Gastrocnemius medialis (tissue), 4 donors: ENCODE data around the gene FARP1. TPM values are rescaled to one million over a fixed set of nuclear protein-coding genes. Genes with fewer than 3 reads are reported as not detected.

Source experiments
- ATAC-seq, 2 donors: fragments of 150-250 bp; one replicate each; pipeline ENCODE4 v1.9.1; 2016
- DNase-seq, 2 donors: peaks; one replicate each; pipeline ENCODE4 v3.0.0-alpha.2; 2019
- H3K27ac ChIP-seq, 4 donors: fragments of 200-600 bp; sonication (generic); 1 replicate in 1 of 4; 2 replicates in 3 of 4; pipeline ENCODE4 v1.5.1; 2016 to 2018; ENCODE audit warnings: mild to moderate bottlenecking in 2 of 4, moderate library complexity in 1 of 4
- H3K27me3 ChIP-seq, 3 donors: fragments of 200-600 bp; sonication (generic) in 2 of 3; 1 replicate in 1 of 3; 2 replicates in 2 of 3; pipeline versions ENCODE4 v1.5.1 to v1.6.0; 2016 to 2019; ENCODE audit warnings: mild to moderate bottlenecking in 1 of 3, moderate library complexity in 1 of 3
- H3K36me3 ChIP-seq, 2 donors: fragments of 200-600 bp; sonication (generic) in 1 of 2; one replicate each; pipeline ENCODE4 v1.5.1; 2017 to 2018
- H3K4me1 ChIP-seq, 2 donors: fragments of 200-600 bp; sonication (generic) in 1 of 2; one replicate each; pipeline ENCODE4 v1.5.1; 2016 to 2017; ENCODE audit warnings: mild to moderate bottlenecking in 2 of 2
- H3K4me3 ChIP-seq, 4 donors: fragments of 200-600 bp; sonication (generic) in 3 of 4; 1 replicate in 1 of 4; 2 replicates in 3 of 4; pipeline ENCODE4 v1.5.1; 2016 to 2019; ENCODE audit warnings: mild to moderate bottlenecking in 2 of 4
- H3K9me3 ChIP-seq, 3 donors: fragments of 200-600 bp; sonication (generic) in 2 of 3; 1 replicate in 1 of 3; 2 replicates in 2 of 3; pipeline ENCODE4 v1.5.1; 2016 to 2019
- CTCF ChIP-seq, 5 experiments: fragments of 450-650 bp in 3 of 5; fragments of 200-600 bp in 2 of 5; sonication (generic) in 2 of 5; IDR thresholded peaks in 4 of 5; conservative IDR thresholded peaks in 1 of 5; 1 replicate in 4 of 5; 2 replicates in 1 of 5; pipeline ENCODE4 v1.5.1; 2016 to 2019; ENCODE audit warnings: antibody characterized with exemption in 5 of 5, mild to moderate bottlenecking in 3 of 5, moderate library complexity in 3 of 5
- POLR2A ChIP-seq, 2 donors: fragments of 450-650 bp; IDR thresholded peaks; one replicate each; pipeline ENCODE4 v1.6.1; 2017; ENCODE audit warnings: antibody characterized with exemption in 2 of 2, mild to moderate bottlenecking in 2 of 2, moderate library complexity in 2 of 2
- in situ Hi-C, 4 donors: fragments of 200-750 bp; cut with MboI; loops; one replicate each; pipeline versions ENCODE4 v1.15.0 to v1.8.0; 2017; ENCODE audit warnings: low sequenced_read_pairs in 4 of 4
- intact Hi-C: fragments of 100-400 bp; cut with DNase I; formaldehyde crosslinking; loops from one replicate; pipeline ENCODE4 v1.15.1; 2023; ENCODE audit warnings: low total_unique reads
- total RNA-seq, 4 donors: library from RNA; depleted of rRNA; stranded (reverse); fragments of >200 nt; gene quantifications; one replicate each; pipeline versions ENCODE4 v1.1.0 to v1.2.3, GENCODE V29; 2016

FARP1 gene
- total RNA-seq, 4 donors from 2014 or later: 3.5 to 9.8 (median 4.9) TPM

DNA sequence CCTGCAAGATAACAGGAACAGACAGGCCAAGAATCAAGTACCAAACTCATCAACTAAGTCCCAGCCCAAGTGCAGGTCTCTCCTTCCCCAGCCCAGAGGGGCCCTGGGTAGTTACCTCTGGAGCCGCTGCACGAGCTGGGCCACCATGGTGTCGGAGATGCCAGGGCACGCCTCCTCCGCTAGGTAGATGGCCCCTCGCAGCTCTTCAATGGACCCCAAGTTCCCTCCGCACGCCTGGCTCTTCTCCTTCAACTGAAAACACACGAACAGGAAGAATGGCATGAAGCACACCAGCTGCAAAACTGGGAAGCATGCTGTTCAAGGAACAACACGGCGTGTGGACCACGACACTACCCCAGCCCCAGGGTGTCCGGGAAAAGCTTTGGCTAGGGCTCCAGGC is 314.2 kb downstream of the FARP1 start:
- peaks cover 0 to 47% of the 10 kb centered on the region in 2 donors for H3K36me3 ChIP-seq
- no peak for DNase-seq
- no peak overlapping the region for H3K27ac ChIP-seq
- no peak overlapping the region for H3K4me3 ChIP-seq
- intact Hi-C loops (no loop called here), in situ Hi-C loops (no loop called here)
- no peak for ATAC-seq
- peaks cover 8 to 25% of the 10 kb centered on the region in 2 donors for H3K4me1 ChIP-seq
- no peaks in the 10 kb centered on the region for H3K9me3 ChIP-seq
- no peak for TF ChIP-seq POLR2A (IDR thresholded peaks at IDR 0.05)
- TF ChIP-seq CTCF (IDR thresholded peaks at IDR 0.05 in 4 of 5, conservative IDR thresholded peaks at IDR 0.05 in 1 of 5): no peak
- H3K27me3 ChIP-seq: no peaks in the 10 kb centered on the region

DNA sequence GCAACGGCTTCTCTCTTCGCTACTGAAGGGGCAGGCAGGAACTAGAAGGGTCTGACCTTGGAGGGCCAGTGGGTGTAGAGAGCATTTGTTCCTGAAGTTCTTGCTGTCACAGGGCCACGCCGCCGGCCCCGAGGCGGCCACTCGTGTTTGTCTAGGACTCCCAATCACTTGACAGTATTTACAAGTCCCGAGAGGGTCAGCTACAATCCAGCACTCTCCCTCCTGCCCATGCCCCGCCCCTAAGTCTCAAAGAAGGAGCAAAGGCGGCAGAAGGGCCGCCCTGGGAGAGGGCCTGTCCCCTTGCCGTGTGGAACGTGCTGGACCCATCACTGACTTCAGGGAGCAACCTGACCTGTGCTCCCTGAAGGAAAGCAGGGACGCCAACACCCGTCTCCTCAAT is 315.5 kb downstream of the FARP1 start:
- Histone ChIP-seq H3K9me3 (no peaks in the 10 kb centered on the region), H3K4me3 (no peak overlapping the region), H3K4me1 (peaks cover 10 to 18% of the 10 kb centered on the region in 2 donors), H3K36me3 (peaks cover 0 to 44% of the 10 kb centered on the region in 2 donors), H3K27me3 (no peaks in the 10 kb centered on the region), H3K27ac (peak overlapping the region in 3 of 4 donors; percentile 14 to 28 (median 23))
- TF ChIP-seq POLR2A (IDR thresholded peaks at IDR 0.05): no peak
- no peak for TF ChIP-seq CTCF (IDR thresholded peaks at IDR 0.05 in 4 of 5, conservative IDR thresholded peaks at IDR 0.05 in 1 of 5)
- intact Hi-C loops (no loop called here), in situ Hi-C loops (no loop called here)
- ATAC-seq (no peak), DNase-seq (no peak)

DNA sequence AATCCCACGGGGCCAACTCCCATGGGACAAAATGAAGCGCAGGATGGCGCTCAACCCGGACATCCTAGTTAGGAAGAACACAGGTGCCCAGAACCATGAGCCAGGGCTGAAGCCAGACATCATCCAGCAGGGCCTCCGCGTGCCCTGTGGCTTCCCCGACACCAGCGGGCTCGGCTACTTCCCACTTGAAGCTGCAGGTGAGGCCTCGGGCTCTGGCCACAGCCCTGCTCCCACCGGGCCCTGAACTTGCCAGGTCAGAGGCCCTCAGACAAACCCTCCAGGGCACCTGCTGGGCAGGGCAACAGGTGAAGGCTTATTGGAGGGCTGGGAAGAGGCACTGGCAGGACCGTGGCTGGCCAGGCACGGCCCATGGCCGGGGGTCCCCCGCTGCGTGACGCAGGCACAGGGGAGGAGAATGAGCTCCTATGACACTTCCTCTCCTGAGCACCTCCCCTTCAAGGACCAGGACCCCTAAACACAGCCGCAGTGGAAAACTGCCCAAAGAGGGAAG is 316.3 kb downstream of the FARP1 start:
- Histone ChIP-seq H3K4me3 (no peak overlapping the region), H3K4me1 (peaks cover 7 to 10% of the 10 kb centered on the region in 2 donors), H3K9me3 (no peaks in the 10 kb centered on the region), H3K27ac (peak overlapping the region in 3 of 4 donors; percentile 3 to 28 (median 22)), H3K36me3 (peaks cover 0 to 44% of the 10 kb centered on the region in 2 donors), H3K27me3 (no peaks in the 10 kb centered on the region)
- ATAC-seq: no peak
- in situ Hi-C loops: no loop called here
- TF ChIP-seq CTCF (IDR thresholded peaks at IDR 0.05 in 4 of 5, conservative IDR thresholded peaks at IDR 0.05 in 1 of 5): no peak
- TF ChIP-seq POLR2A (IDR thresholded peaks at IDR 0.05): no peak
- no peak for DNase-seq
- intact Hi-C loops: no loop called here

- Histone ChIP-seq H3K27me3 (no peaks in the 10 kb centered on the region), H3K4me3 (no peak overlapping the region), H3K27ac (no peak overlapping the region), H3K4me1 (peaks cover 2 to 4% of the 10 kb centered on the region in 2 donors), H3K36me3 (peaks cover 0 to 44% of the 10 kb centered on the region in 2 donors), H3K9me3 (no peaks in the 10 kb centered on the region)
- in situ Hi-C loops (loop anchor here in 2 of 4 donors (10.0 kb wide), 2 partner anchors 115 to 125 kb away; partner anchors contain the start of gene STK24 (in 1 of the 2)), intact Hi-C loops (no loop called here)
- DNase-seq: no peak
- no peak for ATAC-seq
- TF ChIP-seq CTCF (IDR thresholded peaks at IDR 0.05 in 4 of 5, conservative IDR thresholded peaks at IDR 0.05 in 1 of 5) (no peak), POLR2A (IDR thresholded peaks at IDR 0.05) (no peak)
These were observed 317.0 kb downstream of the FARP1 start for GRCh38 chr13:98459721-98460370.
